ENCODE results near the gene C3. TPM values are rescaled to one million over a fixed set of nuclear protein-coding genes. Genes with fewer than 3 reads are reported as not detected.

Gene C3
- total RNA-seq, 4 donors from 2014 or later, result 89.1 to 548 (median 264) TPM

GRCh38 chr19:6671960-6672359 is 48.5 kb downstream of the C3 start:
- Histone ChIP-seq H3K36me3 (no peaks in the 10 kb centered on the region), H3K4me3 (no peak overlapping the region), H3K27me3 (no peaks in the 10 kb centered on the region), H3K9me3 (no peaks in the 10 kb centered on the region), H3K27ac (no peak overlapping the region), H3K4me1 (peaks cover 0 to 13% (median 3%) of the 10 kb centered on the region in 4 donors)
- DNase-seq, result peak in 1 of 3 donors; percentile 7
- TF ChIP-seq POLR2A (IDR thresholded peaks at IDR 0.05), result no peak
- TF ChIP-seq, protein P1, sequence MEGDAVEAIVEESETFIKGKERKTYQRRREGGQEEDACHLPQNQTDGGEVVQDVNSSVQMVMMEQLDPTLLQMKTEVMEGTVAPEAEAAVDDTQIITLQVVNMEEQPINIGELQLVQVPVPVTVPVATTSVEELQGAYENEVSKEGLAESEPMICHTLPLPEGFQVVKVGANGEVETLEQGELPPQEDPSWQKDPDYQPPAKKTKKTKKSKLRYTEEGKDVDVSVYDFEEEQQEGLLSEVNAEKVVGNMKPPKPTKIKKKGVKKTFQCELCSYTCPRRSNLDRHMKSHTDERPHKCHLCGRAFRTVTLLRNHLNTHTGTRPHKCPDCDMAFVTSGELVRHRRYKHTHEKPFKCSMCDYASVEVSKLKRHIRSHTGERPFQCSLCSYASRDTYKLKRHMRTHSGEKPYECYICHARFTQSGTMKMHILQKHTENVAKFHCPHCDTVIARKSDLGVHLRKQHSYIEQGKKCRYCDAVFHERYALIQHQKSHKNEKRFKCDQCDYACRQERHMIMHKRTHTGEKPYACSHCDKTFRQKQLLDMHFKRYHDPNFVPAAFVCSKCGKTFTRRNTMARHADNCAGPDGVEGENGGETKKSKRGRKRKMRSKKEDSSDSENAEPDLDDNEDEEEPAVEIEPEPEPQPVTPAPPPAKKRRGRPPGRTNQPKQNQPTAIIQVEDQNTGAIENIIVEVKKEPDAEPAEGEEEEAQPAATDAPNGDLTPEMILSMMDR (IDR thresholded peaks at IDR 0.05), result no peak

DNA sequence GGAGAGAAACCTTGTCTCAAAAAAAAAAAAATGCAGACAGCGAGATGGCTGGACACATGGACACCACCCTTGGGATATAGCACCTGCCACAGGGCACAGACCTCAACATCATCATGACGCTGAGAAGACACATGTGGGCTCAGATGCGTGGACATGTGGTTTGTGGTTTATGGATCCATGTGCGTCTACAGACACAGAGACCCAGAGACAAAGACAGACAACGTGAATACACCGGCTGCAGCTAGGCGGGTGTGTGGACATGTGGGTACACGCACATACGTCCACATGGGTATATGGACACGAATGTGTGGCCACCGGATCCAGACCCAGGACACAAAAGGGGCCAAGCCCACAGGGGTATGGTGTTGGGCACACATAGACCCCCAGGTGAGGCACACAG is 51.8 kb downstream of the C3 start:
- no peak for TF ChIP-seq POLR2A (IDR thresholded peaks at IDR 0.05)
- TF ChIP-seq, protein P1 (IDR thresholded peaks at IDR 0.05), result no peak
- no peak for DNase-seq
- Histone ChIP-seq H3K27ac (peak overlapping the region in 3 of 4 donors; percentile 26 to 72 (median 67)), H3K4me1 (peaks cover 0 to 8% (median 3%) of the 10 kb centered on the region in 4 donors), H3K4me3 (peak overlapping the region; percentile 30 to 46 (median 42)), H3K36me3 (no peaks in the 10 kb centered on the region), H3K27me3 (no peaks in the 10 kb centered on the region), H3K9me3 (no peaks in the 10 kb centered on the region)

DNA sequence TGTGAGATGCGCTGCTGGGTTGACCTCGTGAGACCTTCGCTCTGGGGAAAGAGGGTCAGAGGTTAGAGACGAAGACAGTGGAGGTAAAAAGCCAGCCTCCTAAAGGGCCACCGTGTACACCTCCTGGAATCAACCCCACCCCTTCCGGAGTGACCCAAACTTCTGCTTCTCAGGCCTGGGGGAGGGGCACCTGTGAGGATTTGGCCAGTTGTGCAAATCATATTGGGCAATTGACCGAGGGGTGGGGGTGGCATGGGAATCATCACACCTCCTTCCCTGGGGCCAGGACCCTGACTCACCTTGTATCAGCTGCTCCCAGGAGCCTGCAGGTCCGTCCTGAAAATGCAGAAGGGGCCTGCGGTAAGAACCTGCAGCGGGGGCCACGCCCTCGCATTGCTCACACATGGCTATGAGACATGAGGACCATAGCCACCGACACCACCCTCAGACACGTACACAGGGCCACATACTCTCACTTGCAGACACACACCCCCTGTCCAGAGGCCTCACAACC is 53.3 kb downstream of the C3 start:
- Histone ChIP-seq H3K27me3 (no peaks in the 10 kb centered on the region), H3K36me3 (no peaks in the 10 kb centered on the region), H3K9me3 (no peaks in the 10 kb centered on the region), H3K4me3 (no peak overlapping the region), H3K27ac (no peak overlapping the region), H3K4me1 (peaks cover 0 to 8% (median 3%) of the 10 kb centered on the region in 4 donors)
- no peak for DNase-seq
- TF ChIP-seq, protein P1 (IDR thresholded peaks at IDR 0.05), result no peak

DNA sequence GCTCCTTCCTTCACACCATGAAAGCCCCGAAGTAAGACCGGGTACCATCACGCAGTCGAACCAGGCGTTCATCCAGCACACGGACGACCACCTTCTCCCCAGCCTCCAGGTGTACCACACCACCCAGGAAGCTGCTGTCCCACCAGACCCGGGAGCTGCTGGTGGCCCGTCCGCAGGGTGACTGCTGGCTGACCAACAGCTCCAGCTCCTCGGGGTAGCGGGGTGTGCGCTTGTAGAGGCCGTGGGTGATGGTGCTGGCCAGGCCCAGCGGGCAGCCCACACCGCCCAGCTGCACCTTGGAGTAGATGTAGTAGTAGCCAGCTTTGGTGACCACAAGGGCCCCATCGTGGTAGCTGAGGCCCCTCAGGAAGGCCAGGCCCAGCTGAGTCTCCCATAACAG is 55.5 kb downstream of the C3 start:
- TF ChIP-seq POLR2A (IDR thresholded peaks at IDR 0.05), result no peak
- TF ChIP-seq, protein P1 (IDR thresholded peaks at IDR 0.05), result no peak
- Histone ChIP-seq H3K27me3 (peaks cover 0 to 3% of the 10 kb centered on the region in 2 donors), H3K4me1 (no peaks in the 10 kb centered on the region), H3K9me3 (no peaks in the 10 kb centered on the region), H3K36me3 (no peaks in the 10 kb centered on the region), H3K27ac (no peak overlapping the region), H3K4me3 (no peak overlapping the region)
- DNase-seq, result no peak

- peak in 1 of 3 donors; percentile 32 for DNase-seq
- Histone ChIP-seq H3K27me3 (peaks cover 0 to 6% of the 10 kb centered on the region in 2 donors), H3K4me3 (no peak overlapping the region), H3K36me3 (no peaks in the 10 kb centered on the region), H3K4me1 (no peaks in the 10 kb centered on the region), H3K27ac (no peak overlapping the region), H3K9me3 (no peaks in the 10 kb centered on the region)
- TF ChIP-seq, protein P1 (IDR thresholded peaks at IDR 0.05), result no peak
- TF ChIP-seq POLR2A (IDR thresholded peaks at IDR 0.05), result no peak
Measured at GRCh38 chr19:6663236-6664201, 56.9 kb downstream of the C3 start.

Measured in Peyer's patch (tissue), 4 donors.